ENCODE data around the gene ATP5F1D. TPM values are rescaled to one million over a fixed set of nuclear protein-coding genes. Genes with fewer than 3 reads are reported as not detected.
A peak's percentile ranks its signal among the peaks of the same experiment; 100 is the strongest.
"Not testable (repeated sequence)": the region's sequence is repeated elsewhere in the genome, so short reads cannot be mapped to it uniquely, and the experiment has no call there.

Gene ATP5F1D
- total RNA-seq (2021), result 157 and 214 TPM in 2 replicates
- Bru-seq, nascent RNA, result percentile 64 among the genes with signal in this experiment
- BruChase-seq, experiment 1, labeled RNA remaining after a 2-hour chase, result percentile 65 among the genes with signal in this experiment
- BruChase-seq, experiment 2, labeled RNA remaining after a 6-hour chase, result percentile 80 among the genes with signal in this experiment
- long read RNA-seq, transcript ATP5F1D-202 (5 exons, 704 nt), result minor isoform, 102 of 263 reads
- long read RNA-seq, transcript ATP5F1D-201 (4 exons, 997 nt), result major isoform, 108 of 263 reads
- long read RNA-seq, partial matches to known transcripts, result 48 of 263 reads
- long read RNA-seq, other reads (novel, unspliced or antisense), result 2 of 263 reads

DNA sequence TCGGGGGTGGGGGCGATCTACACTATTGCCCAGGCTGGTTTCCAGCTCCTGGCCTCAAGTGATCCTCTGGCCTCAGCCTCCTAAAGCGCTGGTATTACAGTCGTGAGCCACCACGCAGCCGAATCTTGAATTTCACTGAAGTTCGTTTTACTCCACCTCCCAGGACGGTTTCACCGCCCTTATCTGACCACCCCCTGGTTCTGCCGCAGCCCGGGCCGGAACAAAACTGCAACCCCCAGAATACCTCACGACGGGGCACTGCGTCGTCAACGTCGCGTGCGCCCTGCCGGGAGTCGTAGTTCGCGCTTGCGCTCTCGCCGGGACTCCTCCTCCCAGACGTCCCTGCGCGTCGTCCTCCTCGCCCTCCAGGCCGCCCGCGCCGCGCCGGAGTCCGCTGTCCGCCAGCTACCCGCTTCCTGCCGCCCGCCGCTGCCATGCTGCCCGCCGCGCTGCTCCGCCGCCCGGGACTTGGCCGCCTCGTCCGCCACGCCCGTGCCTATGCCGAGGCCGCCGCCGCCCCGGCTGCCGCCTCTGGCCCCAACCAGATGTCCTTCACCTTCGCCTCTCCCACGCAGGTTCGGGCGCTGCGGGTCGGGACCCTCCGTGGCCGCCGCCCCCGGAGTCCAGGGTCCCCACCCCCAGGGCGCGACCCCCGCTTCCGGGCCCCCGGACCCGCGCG lies at the start of gene ATP5F1D:
ATP5F1D (plus strand) TSS at position 335 of the 679 bp plus-strand sequence; CDS start at position 435, 100 bp downstream.
- no peak for TF ChIP-seq EZH2 (IDR thresholded peaks at IDR 0.05; ENCODE audit: low read depth)
- TF ChIP-seq, protein P1, sequence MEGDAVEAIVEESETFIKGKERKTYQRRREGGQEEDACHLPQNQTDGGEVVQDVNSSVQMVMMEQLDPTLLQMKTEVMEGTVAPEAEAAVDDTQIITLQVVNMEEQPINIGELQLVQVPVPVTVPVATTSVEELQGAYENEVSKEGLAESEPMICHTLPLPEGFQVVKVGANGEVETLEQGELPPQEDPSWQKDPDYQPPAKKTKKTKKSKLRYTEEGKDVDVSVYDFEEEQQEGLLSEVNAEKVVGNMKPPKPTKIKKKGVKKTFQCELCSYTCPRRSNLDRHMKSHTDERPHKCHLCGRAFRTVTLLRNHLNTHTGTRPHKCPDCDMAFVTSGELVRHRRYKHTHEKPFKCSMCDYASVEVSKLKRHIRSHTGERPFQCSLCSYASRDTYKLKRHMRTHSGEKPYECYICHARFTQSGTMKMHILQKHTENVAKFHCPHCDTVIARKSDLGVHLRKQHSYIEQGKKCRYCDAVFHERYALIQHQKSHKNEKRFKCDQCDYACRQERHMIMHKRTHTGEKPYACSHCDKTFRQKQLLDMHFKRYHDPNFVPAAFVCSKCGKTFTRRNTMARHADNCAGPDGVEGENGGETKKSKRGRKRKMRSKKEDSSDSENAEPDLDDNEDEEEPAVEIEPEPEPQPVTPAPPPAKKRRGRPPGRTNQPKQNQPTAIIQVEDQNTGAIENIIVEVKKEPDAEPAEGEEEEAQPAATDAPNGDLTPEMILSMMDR (conservative IDR thresholded peaks at IDR 0.05), result no peak
- peaks cover 27% of the 10 kb centered on the region; the same call in 1 of the 2 replicates for H3F3A ChIP-seq (ENCODE audit: insufficient read depth, low read depth)
- no peaks in the 10 kb centered on the region for H3K36me3 ChIP-seq (ENCODE audit: low read depth)
- peak within 1 kb of the TSS; percentile 70 for H2AFZ ChIP-seq
- no TSS peak for BruUV-seq (replicated peaks)
- intact Hi-C loops (cut with micrococcal nuclease; ENCODE audit: unreplicated experiment), result no loop called here
- H3K9me3 ChIP-seq (ENCODE audit: insufficient read depth, low read depth), result no peaks in the 10 kb centered on the region
- H3K27ac ChIP-seq, result no peak within 1 kb of the TSS
- DNase-seq, result peak; percentile 74 to 83
- no peaks in the 10 kb centered on the region for H3K9me2 ChIP-seq (ENCODE audit: insufficient read depth)
- H3K79me2 ChIP-seq (ENCODE audit: low read depth), result peaks cover 9% of the 10 kb centered on the region
- POLR2A ChIA-PET (ENCODE audit: unreplicated experiment), result interaction anchor here (0.5 to 0.7 kb wide), 2 partner anchors 9 to 24 kb away, joined by 3 to 5 read pairs; no protein-coding TSS in a partner anchor
- peaks cover 25% of the 10 kb centered on the region for H3K4me1 ChIP-seq (replicated peaks; ENCODE audit: insufficient read depth)
- peak within 1 kb of the TSS; percentile 73 for H3K4me3 ChIP-seq
- H4K20me1 ChIP-seq (ENCODE audit: insufficient read depth), result no peaks in the 10 kb centered on the region
- no peaks in the 10 kb centered on the region for H3K27me3 ChIP-seq (ENCODE audit: insufficient read depth, low read depth)
- CTCF ChIA-PET, result interaction anchor here (0.7 kb wide), 1 partner anchor 128 kb away, joined by 7 read pairs; no protein-coding TSS in a partner anchor
- H3K4me2 ChIP-seq, result peak within 1 kb of the TSS; percentile 78

- intact Hi-C loops (cut with micrococcal nuclease; ENCODE audit: unreplicated experiment), result no loop called here
Observed at GRCh38 chr19:1199531-1199930, 42.0 kb upstream of the ATP5F1D start.

GRCh38 chr19:1200614-1201013 lies 40.9 kb upstream of the ATP5F1D start:
- H3K4me1 ChIP-seq (replicated peaks; ENCODE audit: insufficient read depth), result peaks cover 20% of the 10 kb centered on the region
- H3K36me3 ChIP-seq (ENCODE audit: low read depth); CTCF ChIA-PET; H3K9me2 ChIP-seq (ENCODE audit: insufficient read depth); H4K20me1 ChIP-seq (ENCODE audit: insufficient read depth); DNase-seq; H3K4me3 ChIP-seq; H2AFZ ChIP-seq; H3K27me3 ChIP-seq (ENCODE audit: insufficient read depth, low read depth); H3K79me2 ChIP-seq (ENCODE audit: low read depth); H3K9me3 ChIP-seq (ENCODE audit: insufficient read depth, low read depth); H3K4me2 ChIP-seq; H3K27ac ChIP-seq; BruUV-seq (replicated peaks); intact Hi-C loops (cut with micrococcal nuclease; ENCODE audit: unreplicated experiment): not testable (repeated sequence)
- POLR2A ChIA-PET (ENCODE audit: unreplicated experiment), result interaction anchor here (0.6 kb wide), 1 partner anchor 25 kb away, joined by 4 read pairs; no protein-coding TSS in a partner anchor
- H3F3A ChIP-seq (ENCODE audit: insufficient read depth, low read depth), result peaks cover 13% of the 10 kb centered on the region; the same call in 1 of the 2 replicates

More at GRCh38 chr19:1199531-1199930, 42.0 kb upstream of the ATP5F1D start:
- no peak for DNase-seq
- Histone ChIP-seq H3K4me3 (no peak overlapping the region), H3F3A (ENCODE audit: insufficient read depth, low read depth) (peaks cover 13% of the 10 kb centered on the region; the same call in 1 of the 2 replicates), H3K4me1 (replicated peaks; ENCODE audit: insufficient read depth) (peaks cover 15% of the 10 kb centered on the region), H3K27ac (no peak overlapping the region), H3K79me2 (ENCODE audit: low read depth) (no peaks in the 10 kb centered on the region), H3K9me2 (ENCODE audit: insufficient read depth) (no peaks in the 10 kb centered on the region), H3K4me2 (no peak overlapping the region), H2AFZ (no peak overlapping the region), H3K27me3 (ENCODE audit: insufficient read depth, low read depth) (no peaks in the 10 kb centered on the region), H3K9me3 (ENCODE audit: insufficient read depth, low read depth) (no peaks in the 10 kb centered on the region), H3K36me3 (ENCODE audit: low read depth) (no peaks in the 10 kb centered on the region), H4K20me1 (ENCODE audit: insufficient read depth) (no peaks in the 10 kb centered on the region)
- CTCF ChIA-PET, result no interaction called here
- POLR2A ChIA-PET (ENCODE audit: unreplicated experiment), result no interaction called here
- TF ChIP-seq, protein P1 (conservative IDR thresholded peaks at IDR 0.05), result no peak
- TF ChIP-seq EZH2 (IDR thresholded peaks at IDR 0.05; ENCODE audit: low read depth), result no peak
- BruUV-seq (replicated peaks), result no TSS peak
